Fibroblast of lung (primary cell): ENCODE measurements around the gene WBP1L. TPM values are rescaled to one million over a fixed set of nuclear protein-coding genes. Genes with fewer than 3 reads are reported as not detected.
"Not testable (repeated sequence)": the region's sequence is repeated elsewhere in the genome, so short reads cannot be mapped to it uniquely, and the experiment has no call there.

Source experiments
- DNase-seq, 2 donors: peaks; one replicate each; pipeline versions ENCODE4 v3.0.0 to v3.0.0-alpha.2; 2010; ENCODE audit warnings: low read depth in 2 of 2
- H2AFZ ChIP-seq: 2 replicates; pipeline ENCODE4 v1.5.1; 2012; ENCODE audit warnings: low read length, control low read depth, inconsistent platforms
- H3K27ac ChIP-seq: 2 replicates; pipeline ENCODE4 v1.5.1; 2011; ENCODE audit warnings: low read length, control low read depth; ENCODE audit not compliant: insufficient read depth
- H3K27me3 ChIP-seq: 2 replicates; pipeline ENCODE4 v1.5.1; 2011; ENCODE audit warnings: mild to moderate bottlenecking, low read length; ENCODE audit not compliant: control insufficient read depth, insufficient read depth
- H3K36me3 ChIP-seq: 2 replicates; pipeline ENCODE4 v1.5.1; 2011; ENCODE audit warnings: low read length; ENCODE audit not compliant: control insufficient read depth, insufficient read depth
- H3K4me1 ChIP-seq: 2 replicates; pipeline ENCODE4 v1.5.1; 2011; ENCODE audit warnings: low read length; ENCODE audit not compliant: control insufficient read depth, insufficient read depth; ENCODE audit errors: extremely low read depth
- H3K4me2 ChIP-seq: 2 replicates; pipeline ENCODE4 v1.5.1; 2011; ENCODE audit warnings: low read length, control low read depth; ENCODE audit not compliant: insufficient read depth; ENCODE audit errors: extremely low read depth
- H3K4me3 ChIP-seq, 4 experiments: fragments of 200-600 bp in 1 of 4; sonication (generic) in 1 of 4; replicated peaks in 1 of 4; 2 replicates each; pipeline ENCODE4 v1.5.1; 2011 to 2016; ENCODE audit warnings: low read length in 4 of 4, low read depth in 3 of 4, mild to moderate bottlenecking in 3 of 4, control low read depth in 2 of 4, inconsistent platforms in 1 of 4, mixed read lengths in 1 of 4; ENCODE audit not compliant: insufficient read depth in 1 of 4; ENCODE audit errors: control extremely low read depth in 1 of 4
- H3K79me2 ChIP-seq: 2 replicates; pipeline ENCODE4 v1.5.1; 2012; ENCODE audit warnings: mild to moderate bottlenecking, low read length, inconsistent platforms; ENCODE audit not compliant: control insufficient read depth, insufficient read depth
- H3K9ac ChIP-seq: 2 replicates; pipeline ENCODE4 v1.5.1; 2011; ENCODE audit warnings: mild to moderate bottlenecking, low read length, control low read depth; ENCODE audit not compliant: insufficient read depth
- H3K9me3 ChIP-seq: 2 replicates; pipeline ENCODE4 v1.5.1; 2012; ENCODE audit warnings: low read depth, low read length; ENCODE audit not compliant: control insufficient read depth, insufficient read depth
- H4K20me1 ChIP-seq: 2 replicates; pipeline ENCODE4 v1.5.1; 2011; ENCODE audit warnings: low read length; ENCODE audit not compliant: control insufficient read depth, insufficient read depth; ENCODE audit errors: extremely low read depth
- CTCF ChIP-seq, 2 donors: IDR thresholded peaks in 1 of 2; conservative IDR thresholded peaks in 1 of 2; 1 replicate in 1 of 2; 2 replicates in 1 of 2; pipeline ENCODE4 v1.5.1; 2011 to 2012; ENCODE audit warnings: low read length in 2 of 2, control low read depth in 1 of 2, inconsistent platforms in 1 of 2, low read depth in 1 of 2, mild to moderate bottlenecking in 1 of 2
- EZH2 ChIP-seq: IDR thresholded peaks from 2 replicates; pipeline ENCODE4 v1.5.1; 2012; ENCODE audit warnings: low read length, control low read depth, mild to moderate bottlenecking; ENCODE audit errors: missing control alignments
- polyA plus RNA-seq, 2 donors: library from polyadenylated mRNA; depleted of rRNA in 1 of 2; stranded (reverse) in 1 of 2; unstranded in 1 of 2; fragments of >200 nt; gene quantifications; 2 replicates each; pipeline ENCODE4 v1.2.1, GENCODE V29; 2011 to 2012; ENCODE audit warnings: missing spikeins in 1 of 2
- total RNA-seq: library from RNA; depleted of rRNA; stranded (reverse); fragments of >200 nt; gene quantifications from 2 replicates; pipeline ENCODE4 v1.2.1, GENCODE V29; 2014

WBP1L gene
- total and polyA plus RNA-seq, 2 donors (not counting 1 experiment from before 2014, with no cell fraction given): 36.8 to 40.0 TPM

- Histone ChIP-seq H3K27ac (no peak overlapping the region), H3K9me3 (no peaks in the 10 kb centered on the region), H3K4me1 (no peaks in the 10 kb centered on the region), H3K27me3 (peaks cover 4% of the 10 kb centered on the region), H3K36me3 (no peaks in the 10 kb centered on the region), H3K9ac (no peak overlapping the region), H4K20me1 (no peaks in the 10 kb centered on the region), H3K4me3 (no peak overlapping the region), H2AFZ (no peak overlapping the region), H3K4me2 (no peak overlapping the region), H3K79me2 (no peaks in the 10 kb centered on the region)
- TF ChIP-seq CTCF (conservative IDR thresholded peaks at IDR 0.05 in 1 of 2, IDR thresholded peaks at IDR 0.05 in 1 of 2; ENCODE audit: low read depth in 1 of 2, low read length in 2 of 2) (no peak), EZH2 (no peak)
- no peak for DNase-seq
These were observed 106.3 kb downstream of the WBP1L start for GRCh38 chr10:102850025-102850518.

GRCh38 chr10:102853237-102853636 lies 109.5 kb downstream of the WBP1L start:
- not testable (repeated sequence) for H3K4me3 ChIP-seq, H3K36me3 ChIP-seq, H3K9ac ChIP-seq, H3K9me3 ChIP-seq, H3K4me2 ChIP-seq, H3K4me1 ChIP-seq, H3K79me2 ChIP-seq, DNase-seq, H3K27ac ChIP-seq, H2AFZ ChIP-seq, H4K20me1 ChIP-seq, H3K27me3 ChIP-seq

GRCh38 chr10:102855731-102856436 lies 112.1 kb downstream of the WBP1L start:
- peak; percentile 90 to 98 for DNase-seq
- not testable (repeated sequence) for H3K4me2 ChIP-seq, H3K9ac ChIP-seq, H3K4me3 ChIP-seq, H3K9me3 ChIP-seq, H3K36me3 ChIP-seq, H3K4me1 ChIP-seq, H4K20me1 ChIP-seq, H2AFZ ChIP-seq, H3K27me3 ChIP-seq, H3K79me2 ChIP-seq
- peak overlapping the region; percentile 46 for H3K27ac ChIP-seq

GRCh38 chr10:102856758-102857424 lies 113.1 kb downstream of the WBP1L start:
- no peak overlapping the region for H3K27ac ChIP-seq
- no peak overlapping the region for H2AFZ ChIP-seq
- H3K27me3 ChIP-seq: no peaks in the 10 kb centered on the region
- H3K36me3 ChIP-seq: no peaks in the 10 kb centered on the region
- H3K4me3 ChIP-seq: no peak overlapping the region
- no peak overlapping the region for H3K4me2 ChIP-seq
- TF ChIP-seq EZH2 (no peak), CTCF (conservative IDR thresholded peaks at IDR 0.05 in 1 of 2, IDR thresholded peaks at IDR 0.05 in 1 of 2; ENCODE audit: low read depth in 1 of 2, low read length in 2 of 2) (no peak)
- H3K4me1 ChIP-seq: peaks cover 5% of the 10 kb centered on the region
- H3K9ac ChIP-seq: no peak overlapping the region
- no peak for DNase-seq
- H3K9me3 ChIP-seq: no peaks in the 10 kb centered on the region
- H4K20me1 ChIP-seq: no peaks in the 10 kb centered on the region
- H3K79me2 ChIP-seq: no peaks in the 10 kb centered on the region
